Caco-2 (cell line): Measurements from ENCODE around the gene DNAH10. TPM values are rescaled to one million over a fixed set of nuclear protein-coding genes. Genes with fewer than 3 reads are reported as not detected.

Source experiments
- BruUV-seq: library from RNA; stranded (reverse); fragments of 400-500 nt; replicated peaks from 2 replicates; lab custom pipeline; 2021; lab: Mats Ljungman, UMichigan
- CTCF ChIA-PET: fragments of 300-600 bp; sonication (Branson Sonifier 250); formaldehyde crosslinking; loops from one replicate; lab custom pipeline; 2022; ENCODE audit warnings: antibody characterized with exemption; lab: Charles Lee
- POLR2A ChIA-PET: fragments of 300-600 bp; sonication (Branson Sonifier 250); formaldehyde crosslinking; loops from one replicate; lab custom pipeline; 2022; ENCODE audit warnings: antibody characterized with exemption; lab: Charles Lee
- DNase-seq, 2 experiments: peaks; one replicate each; pipeline versions ENCODE4 v3.0.0 to v3.0.0-alpha.2; 2020 to 2022
- H3K27me3 ChIP-seq: replicated peaks from 2 replicates; pipeline ENCODE4 v1.6.0; 2011; ENCODE audit warnings: low read length; ENCODE audit not compliant: control insufficient read depth, insufficient read depth
- H3K36me3 ChIP-seq: 2 replicates; pipeline ENCODE4 v1.5.1; 2011; ENCODE audit warnings: low read length; ENCODE audit not compliant: control insufficient read depth, insufficient read depth
- H3K4me1 ChIP-seq: fragments of 250-450 bp; sonication (Bioruptor Pico); 2 replicates; pipeline ENCODE4 v1.5.1; 2020; ENCODE audit warnings: mild to moderate bottlenecking
- H3K4me3 ChIP-seq: 2 replicates; pipeline ENCODE4 v1.5.1; 2011; ENCODE audit warnings: low read depth, mild to moderate bottlenecking, control low read depth, low read length
- H3K9me3 ChIP-seq: fragments of 250-450 bp; sonication (Bioruptor Pico); 2 replicates; pipeline ENCODE4 v1.5.1; 2020; ENCODE audit warnings: mild to moderate bottlenecking, moderate library complexity
- H3K27ac Mint-ChIP-seq: one replicate; pipeline ENCODE4 v1.8.0; 2022; ENCODE audit warnings: mixed read lengths; ENCODE audit not compliant: unreplicated experiment
- H3K27me3 Mint-ChIP-seq: one replicate; pipeline ENCODE4 v1.8.0; 2022; ENCODE audit warnings: mixed read lengths; ENCODE audit not compliant: insufficient read depth, unreplicated experiment
- H3K36me3 Mint-ChIP-seq: one replicate; pipeline ENCODE4 v1.8.0; 2022; ENCODE audit warnings: mild to moderate bottlenecking, mixed read lengths; ENCODE audit not compliant: insufficient read depth, unreplicated experiment
- H3K4me1 Mint-ChIP-seq: one replicate; pipeline ENCODE4 v1.8.0; 2022; ENCODE audit warnings: low read depth, mixed read lengths; ENCODE audit not compliant: unreplicated experiment
- H3K4me3 Mint-ChIP-seq: one replicate; pipeline ENCODE4 v1.8.0; 2022; ENCODE audit warnings: mild to moderate bottlenecking, moderate library complexity, mixed read lengths; ENCODE audit not compliant: unreplicated experiment
- H3K9me3 Mint-ChIP-seq: one replicate; pipeline ENCODE4 v1.8.0; 2022; ENCODE audit warnings: mixed read lengths; ENCODE audit not compliant: unreplicated experiment
- CTCF ChIP-seq, 2 experiments: fragments of 200-600 bp in 1 of 2; IDR thresholded peaks; 1 replicate in 1 of 2; 2 replicates in 1 of 2; pipeline versions ENCODE4 v1.5.1 to v1.8.0; 2011 to 2022; ENCODE audit warnings: antibody characterized with exemption in 1 of 2, control low read depth in 1 of 2, inconsistent platforms in 1 of 2, low read depth in 1 of 2, low read length in 1 of 2, mild to moderate bottlenecking in 1 of 2, moderate library complexity in 1 of 2; ENCODE audit not compliant: insufficient read depth in 1 of 2, severe bottlenecking in 1 of 2, unreplicated experiment in 1 of 2
- intact Hi-C: fragments of 100-400 bp; cut with micrococcal nuclease; formaldehyde crosslinking; loops from one replicate; pipeline ENCODE4 v1.10.0; 2022; ENCODE audit not compliant: unreplicated experiment
- total RNA-seq: library from RNA; stranded (reverse); gene quantifications from 2 replicates; pipeline ENCODE4 v1.2.3, GENCODE V29; 2022

The DNAH10 gene
- total RNA-seq, 1 experiment from 2014 or later: 0.45 TPM

- H3K36me3 Mint-ChIP-seq: no peaks in the 10 kb centered on the region
- intact Hi-C loops: loop anchor here (2.0 kb wide), 1 partner anchor 121 kb away; no protein-coding TSS in a partner anchor
- no peak overlapping the region for H3K27ac Mint-ChIP-seq
- no peaks in the 10 kb centered on the region for H3K4me1 ChIP-seq
- H3K4me3 Mint-ChIP-seq: no peak overlapping the region
- no peaks in the 10 kb centered on the region for H3K4me1 Mint-ChIP-seq
- no peaks in the 10 kb centered on the region for H3K9me3 Mint-ChIP-seq
- H3K36me3 ChIP-seq: no peaks in the 10 kb centered on the region
- POLR2A ChIA-PET: no interaction called here
- H3K9me3 ChIP-seq: no peaks in the 10 kb centered on the region
- H3K27me3 Mint-ChIP-seq: no peaks in the 10 kb centered on the region
- no TSS peak for BruUV-seq
- TF ChIP-seq CTCF (IDR thresholded peaks at IDR 0.05; ENCODE audit: insufficient read depth in 1 of 2, low read depth in 1 of 2, low read length in 1 of 2, severe bottlenecking in 1 of 2, unreplicated experiment in 1 of 2): no peak
- DNase-seq: no peak
- no peak overlapping the region for H3K4me3 ChIP-seq
- H3K27me3 ChIP-seq: no peaks in the 10 kb centered on the region
- CTCF ChIA-PET: no interaction called here
Observed at GRCh38 chr12:123929946-123930583, 168.0 kb downstream of the DNAH10 start.

- no peaks in the 10 kb centered on the region for H3K27me3 ChIP-seq
- POLR2A ChIA-PET: no interaction called here
- H3K9me3 Mint-ChIP-seq: no peaks in the 10 kb centered on the region
- H3K36me3 Mint-ChIP-seq: peaks cover 4% of the 10 kb centered on the region
- no peak overlapping the region for H3K4me3 ChIP-seq
- no peak overlapping the region for H3K4me3 Mint-ChIP-seq
- no peak for DNase-seq
- H3K27ac Mint-ChIP-seq: no peak overlapping the region
- H3K4me1 Mint-ChIP-seq: no peaks in the 10 kb centered on the region
- H3K27me3 Mint-ChIP-seq: no peaks in the 10 kb centered on the region
- no peaks in the 10 kb centered on the region; the same call in 1 of the 2 replicates for H3K36me3 ChIP-seq
- CTCF ChIA-PET: no interaction called here
- no peak for TF ChIP-seq CTCF (IDR thresholded peaks at IDR 0.05; ENCODE audit: insufficient read depth in 1 of 2, low read depth in 1 of 2, low read length in 1 of 2, severe bottlenecking in 1 of 2, unreplicated experiment in 1 of 2)
- BruUV-seq: no TSS peak
- no peaks in the 10 kb centered on the region for H3K9me3 ChIP-seq
- intact Hi-C loops: no loop called here
- H3K4me1 ChIP-seq: no peaks in the 10 kb centered on the region
Observed at GRCh38 chr12:123931686-123932321, 169.7 kb downstream of the DNAH10 start.

GRCh38 chr12:123933214-123933613 is 171.1 kb downstream of the DNAH10 start:
- BruUV-seq: no TSS peak
- Mint-ChIP-seq H3K4me3 (no peak overlapping the region), H3K27ac (no peak overlapping the region), H3K9me3 (no peaks in the 10 kb centered on the region), H3K36me3 (peaks cover 5% of the 10 kb centered on the region), H3K27me3 (no peaks in the 10 kb centered on the region), H3K4me1 (peaks cover under 1% of the 10 kb centered on the region)
- DNase-seq: no peak
- TF ChIP-seq CTCF (IDR thresholded peaks at IDR 0.05; ENCODE audit: insufficient read depth in 1 of 2, low read depth in 1 of 2, low read length in 1 of 2, severe bottlenecking in 1 of 2, unreplicated experiment in 1 of 2): no peak
- Histone ChIP-seq H3K4me3 (no peak overlapping the region), H3K4me1 (no peaks in the 10 kb centered on the region), H3K27me3 (no peaks in the 10 kb centered on the region), H3K9me3 (no peaks in the 10 kb centered on the region), H3K36me3 (no peaks in the 10 kb centered on the region; the same call in 1 of the 2 replicates)
- intact Hi-C loops: no loop called here
- ChIA-PET CTCF (no interaction called here), POLR2A (no interaction called here)
